HepG2 (cell line): Measurements from ENCODE around the gene PAM16. TPM values are rescaled to one million over a fixed set of nuclear protein-coding genes. Genes with fewer than 3 reads are reported as not detected.

Experiments used
- GABPA ChIP-seq, 2 experiments: IDR thresholded peaks; 2 replicates each; pipeline ENCODE4 v1.6.1; 2011 to 2016; ENCODE audit warnings: low read depth in 2 of 2, low read length in 1 of 2, missing biosample characterization in 1 of 2, missing genetic modification characterization in 1 of 2
- KLF9 ChIP-seq: IDR thresholded peaks from 2 replicates; pipeline ENCODE4 v1.6.1; 2016; ENCODE audit warnings: low read depth
- MAF1 ChIP-seq: sonication (generic); formaldehyde crosslinking; IDR thresholded peaks from 2 replicates; pipeline ENCODE4 v1.5.0; 2020; ENCODE audit warnings: missing genetic modification reagents, borderline replicate concordance
- PTBP1 ChIP-seq: fragments of 200-400 bp; formaldehyde crosslinking; IDR thresholded peaks from 2 replicates; pipeline ENCODE4 v1.6.1; 2018; ENCODE audit warnings: low read length, low read depth; ENCODE audit not compliant: poor library complexity, severe bottlenecking
- REPIN1 ChIP-seq: sonication (generic); formaldehyde crosslinking; IDR thresholded peaks from 2 replicates; pipeline ENCODE4 v1.8.0; 2022; ENCODE audit warnings: missing genetic modification reagents, low read depth, mild to moderate bottlenecking, borderline replicate concordance
- TMF1 ChIP-seq: sonication (generic); formaldehyde crosslinking; IDR thresholded peaks from 2 replicates; pipeline ENCODE4 v1.8.1; 2022; ENCODE audit warnings: low read depth, missing genetic modification reagents
- ZBTB1 ChIP-seq: sonication (generic); formaldehyde crosslinking; IDR thresholded peaks from 2 replicates; pipeline ENCODE4 v1.4.0; 2020; ENCODE audit warnings: missing genetic modification reagents, borderline replicate concordance
- ZFAT ChIP-seq: sonication (generic); formaldehyde crosslinking; conservative IDR thresholded peaks from 2 replicates; pipeline ENCODE4 v1.8.1; 2023; ENCODE audit warnings: missing genetic modification reagents, inconsistent platforms
- ZNF205 ChIP-seq: IDR thresholded peaks from 2 replicates; pipeline ENCODE4 v1.6.1; 2018; ENCODE audit warnings: missing biosample characterization, missing genetic modification reagents
- ZNF225 ChIP-seq: sonication (generic); formaldehyde crosslinking; IDR thresholded peaks from 2 replicates; pipeline ENCODE4 v1.4.0; 2020; ENCODE audit warnings: mild to moderate bottlenecking, missing genetic modification reagents
- ZNF253 ChIP-seq: sonication (generic); formaldehyde crosslinking; IDR thresholded peaks from 2 replicates; pipeline ENCODE4 v1.8.0; 2022; ENCODE audit warnings: mild to moderate bottlenecking, missing genetic modification reagents, borderline replicate concordance
- polyA plus RNA-seq, 8 experiments: library from polyadenylated mRNA; depleted of rRNA in 3 of 8; stranded (reverse) in 7 of 8; unstranded in 1 of 8; fragments of >200 nt; fragmentation: Illumina TruSeq in 4 of 8; extraction: Trizol in 4 of 8; gene quantifications; 2 replicates each; pipeline versions ENCODE4 v1.2.1 to v1.2.3, GENCODE V29; 2011 to 2016; ENCODE audit warnings: low read depth in 4 of 8, missing spikeins in 1 of 8, mixed read lengths in 1 of 8; ENCODE audit not compliant: insufficient read depth in 1 of 8
- total RNA-seq, 5 experiments: library from RNA; depleted of rRNA; stranded (reverse); fragments of >200 nt; fragmentation: Illumina TruSeq; extraction: Trizol; gene quantifications; 2 replicates each; pipeline ENCODE4 v1.2.3, GENCODE V29; 2016; ENCODE audit warnings: low read depth in 1 of 5
- TF ChIP-seq, protein P1 (sequence below): sonication (generic); formaldehyde crosslinking; IDR thresholded peaks from 2 replicates; pipeline ENCODE4 v1.5.1; 2020; ENCODE audit warnings: mild to moderate bottlenecking, missing genetic modification reagents, moderate library complexity
- TF ChIP-seq, protein P2 (sequence below): IDR thresholded peaks from 2 replicates; pipeline ENCODE4 v1.6.1; 2018; ENCODE audit warnings: missing genetic modification reagents
- TF ChIP-seq, protein P3 (sequence below): sonication (generic); formaldehyde crosslinking; conservative IDR thresholded peaks from 2 replicates; pipeline ENCODE4 v1.4.0; 2020; ENCODE audit warnings: missing genetic modification reagents
- TF ChIP-seq, protein P4 (sequence below): sonication (generic); formaldehyde crosslinking; IDR thresholded peaks from 2 replicates; pipeline ENCODE4 v1.4.0; 2020; ENCODE audit warnings: missing genetic modification reagents
- TF ChIP-seq, protein P5 (sequence below): sonication (generic); formaldehyde crosslinking; IDR thresholded peaks from 2 replicates; pipeline ENCODE4 v1.5.0; 2020; ENCODE audit warnings: missing genetic modification reagents, mild to moderate bottlenecking, borderline replicate concordance

The PAM16 gene
- total and polyA plus RNA-seq, 2 of the 13 experiments (the other 11 are each of a cell fraction or from before 2014, with no cell fraction given) = 51.5 to 51.8 TPM

DNA sequence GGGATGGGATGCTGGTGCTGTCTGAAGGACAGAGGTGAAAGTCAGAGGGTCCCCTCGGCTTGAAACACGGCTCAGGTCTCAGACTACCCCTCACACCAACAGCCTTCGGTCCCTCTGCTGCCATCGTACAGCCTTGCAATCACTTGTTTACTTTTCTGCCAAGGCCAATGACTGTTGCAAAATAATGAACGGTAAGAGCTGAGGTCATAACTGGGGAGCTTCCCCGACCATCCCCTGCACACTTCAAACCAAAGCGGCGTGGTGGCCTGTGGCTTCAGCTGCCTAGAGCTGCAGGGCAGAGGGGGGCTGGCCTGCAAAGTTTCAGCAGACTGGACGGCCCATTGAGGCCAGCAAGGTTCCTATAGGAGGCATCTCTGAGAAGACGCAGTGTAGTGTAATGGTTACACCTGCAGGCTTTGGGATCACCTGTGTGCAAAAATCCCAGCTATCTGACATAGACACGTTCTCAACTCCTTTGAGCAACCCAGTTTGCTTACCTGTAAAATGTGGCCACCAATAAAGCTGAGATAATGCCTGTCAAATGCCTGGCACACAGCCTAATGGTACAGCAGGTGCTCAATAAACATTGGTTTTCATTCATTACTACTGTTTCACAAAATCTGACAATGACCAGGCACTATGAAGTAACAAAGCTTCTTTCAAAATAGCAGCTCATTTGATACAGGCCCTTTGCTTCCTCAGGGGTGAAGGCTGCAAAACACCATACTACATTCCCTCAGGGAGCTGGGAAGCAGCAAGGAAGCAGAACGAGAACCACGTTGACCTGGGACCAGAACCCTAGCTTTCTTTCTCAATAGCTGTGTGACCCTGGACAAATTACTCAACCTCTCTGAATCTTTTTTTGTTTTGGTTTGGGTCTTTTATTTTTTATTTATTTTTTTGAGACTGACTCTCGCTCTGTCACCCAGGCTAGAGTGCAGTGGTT is 5.0 kb downstream of the PAM16 start (continued):
- TF ChIP-seq, protein P1, sequence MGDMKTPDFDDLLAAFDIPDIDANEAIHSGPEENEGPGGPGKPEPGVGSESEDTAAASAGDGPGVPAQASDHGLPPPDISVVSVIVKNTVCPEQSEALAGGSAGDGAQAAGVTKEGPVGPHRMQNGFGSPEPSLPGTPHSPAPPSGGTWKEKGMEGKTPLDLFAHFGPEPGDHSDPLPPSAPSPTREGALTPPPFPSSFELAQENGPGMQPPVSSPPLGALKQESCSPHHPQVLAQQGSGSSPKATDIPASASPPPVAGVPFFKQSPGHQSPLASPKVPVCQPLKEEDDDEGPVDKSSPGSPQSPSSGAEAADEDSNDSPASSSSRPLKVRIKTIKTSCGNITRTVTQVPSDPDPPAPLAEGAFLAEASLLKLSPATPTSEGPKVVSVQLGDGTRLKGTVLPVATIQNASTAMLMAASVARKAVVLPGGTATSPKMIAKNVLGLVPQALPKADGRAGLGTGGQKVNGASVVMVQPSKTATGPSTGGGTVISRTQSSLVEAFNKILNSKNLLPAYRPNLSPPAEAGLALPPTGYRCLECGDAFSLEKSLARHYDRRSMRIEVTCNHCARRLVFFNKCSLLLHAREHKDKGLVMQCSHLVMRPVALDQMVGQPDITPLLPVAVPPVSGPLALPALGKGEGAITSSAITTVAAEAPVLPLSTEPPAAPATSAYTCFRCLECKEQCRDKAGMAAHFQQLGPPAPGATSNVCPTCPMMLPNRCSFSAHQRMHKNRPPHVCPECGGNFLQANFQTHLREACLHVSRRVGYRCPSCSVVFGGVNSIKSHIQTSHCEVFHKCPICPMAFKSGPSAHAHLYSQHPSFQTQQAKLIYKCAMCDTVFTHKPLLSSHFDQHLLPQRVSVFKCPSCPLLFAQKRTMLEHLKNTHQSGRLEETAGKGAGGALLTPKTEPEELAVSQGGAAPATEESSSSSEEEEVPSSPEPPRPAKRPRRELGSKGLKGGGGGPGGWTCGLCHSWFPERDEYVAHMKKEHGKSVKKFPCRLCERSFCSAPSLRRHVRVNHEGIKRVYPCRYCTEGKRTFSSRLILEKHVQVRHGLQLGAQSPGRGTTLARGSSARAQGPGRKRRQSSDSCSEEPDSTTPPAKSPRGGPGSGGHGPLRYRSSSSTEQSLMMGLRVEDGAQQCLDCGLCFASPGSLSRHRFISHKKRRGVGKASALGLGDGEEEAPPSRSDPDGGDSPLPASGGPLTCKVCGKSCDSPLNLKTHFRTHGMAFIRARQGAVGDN (CRISPR knock-in tag) = peak; percentile 80
- TF ChIP-seq ZFAT (CRISPR knock-in tag) (no peak), TMF1 (CRISPR knock-in tag) (no peak), ZNF205 (peak; percentile 63; the same call in 1 of the 2 replicates), PTBP1 (no peak), ZNF253 (CRISPR knock-in tag) (no peak), GABPA (IDR thresholded peaks at IDR 0.05; ENCODE audit: low read depth, low read length) (no peak), GABPA (CRISPR knock-in tag; IDR thresholded peaks at IDR 0.05; ENCODE audit: low read depth) (no peak), ZNF225 (no peak; the same call in 1 of the 2 replicates), MAF1 (CRISPR knock-in tag) (no peak), ZBTB1 (CRISPR knock-in tag) (no peak), REPIN1 (peak; percentile 88), KLF9 (CRISPR knock-in tag) (0 out of 2 replicates have a peak, but pooled peaks have one; percentile 29)
- TF ChIP-seq, protein P2, sequence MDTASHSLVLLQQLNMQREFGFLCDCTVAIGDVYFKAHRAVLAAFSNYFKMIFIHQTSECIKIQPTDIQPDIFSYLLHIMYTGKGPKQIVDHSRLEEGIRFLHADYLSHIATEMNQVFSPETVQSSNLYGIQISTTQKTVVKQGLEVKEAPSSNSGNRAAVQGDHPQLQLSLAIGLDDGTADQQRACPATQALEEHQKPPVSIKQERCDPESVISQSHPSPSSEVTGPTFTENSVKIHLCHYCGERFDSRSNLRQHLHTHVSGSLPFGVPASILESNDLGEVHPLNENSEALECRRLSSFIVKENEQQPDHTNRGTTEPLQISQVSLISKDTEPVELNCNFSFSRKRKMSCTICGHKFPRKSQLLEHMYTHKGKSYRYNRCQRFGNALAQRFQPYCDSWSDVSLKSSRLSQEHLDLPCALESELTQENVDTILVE (CRISPR knock-in tag) = peak; percentile 68; the same call in 1 of the 2 replicates
- TF ChIP-seq, protein P3, sequence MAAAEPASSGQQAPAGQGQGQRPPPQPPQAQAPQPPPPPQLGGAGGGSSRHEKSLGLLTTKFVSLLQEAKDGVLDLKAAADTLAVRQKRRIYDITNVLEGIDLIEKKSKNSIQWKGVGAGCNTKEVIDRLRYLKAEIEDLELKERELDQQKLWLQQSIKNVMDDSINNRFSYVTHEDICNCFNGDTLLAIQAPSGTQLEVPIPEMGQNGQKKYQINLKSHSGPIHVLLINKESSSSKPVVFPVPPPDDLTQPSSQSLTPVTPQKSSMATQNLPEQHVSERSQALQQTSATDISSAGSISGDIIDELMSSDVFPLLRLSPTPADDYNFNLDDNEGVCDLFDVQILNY (CRISPR knock-in tag) = no peak
- TF ChIP-seq, protein P4, sequence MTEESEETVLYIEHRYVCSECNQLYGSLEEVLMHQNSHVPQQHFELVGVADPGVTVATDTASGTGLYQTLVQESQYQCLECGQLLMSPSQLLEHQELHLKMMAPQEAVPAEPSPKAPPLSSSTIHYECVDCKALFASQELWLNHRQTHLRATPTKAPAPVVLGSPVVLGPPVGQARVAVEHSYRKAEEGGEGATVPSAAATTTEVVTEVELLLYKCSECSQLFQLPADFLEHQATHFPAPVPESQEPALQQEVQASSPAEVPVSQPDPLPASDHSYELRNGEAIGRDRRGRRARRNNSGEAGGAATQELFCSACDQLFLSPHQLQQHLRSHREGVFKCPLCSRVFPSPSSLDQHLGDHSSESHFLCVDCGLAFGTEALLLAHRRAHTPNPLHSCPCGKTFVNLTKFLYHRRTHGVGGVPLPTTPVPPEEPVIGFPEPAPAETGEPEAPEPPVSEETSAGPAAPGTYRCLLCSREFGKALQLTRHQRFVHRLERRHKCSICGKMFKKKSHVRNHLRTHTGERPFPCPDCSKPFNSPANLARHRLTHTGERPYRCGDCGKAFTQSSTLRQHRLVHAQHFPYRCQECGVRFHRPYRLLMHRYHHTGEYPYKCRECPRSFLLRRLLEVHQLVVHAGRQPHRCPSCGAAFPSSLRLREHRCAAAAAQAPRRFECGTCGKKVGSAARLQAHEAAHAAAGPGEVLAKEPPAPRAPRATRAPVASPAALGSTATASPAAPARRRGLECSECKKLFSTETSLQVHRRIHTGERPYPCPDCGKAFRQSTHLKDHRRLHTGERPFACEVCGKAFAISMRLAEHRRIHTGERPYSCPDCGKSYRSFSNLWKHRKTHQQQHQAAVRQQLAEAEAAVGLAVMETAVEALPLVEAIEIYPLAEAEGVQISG (CRISPR knock-in tag) = peak; percentile 51
- TF ChIP-seq, protein P5, sequence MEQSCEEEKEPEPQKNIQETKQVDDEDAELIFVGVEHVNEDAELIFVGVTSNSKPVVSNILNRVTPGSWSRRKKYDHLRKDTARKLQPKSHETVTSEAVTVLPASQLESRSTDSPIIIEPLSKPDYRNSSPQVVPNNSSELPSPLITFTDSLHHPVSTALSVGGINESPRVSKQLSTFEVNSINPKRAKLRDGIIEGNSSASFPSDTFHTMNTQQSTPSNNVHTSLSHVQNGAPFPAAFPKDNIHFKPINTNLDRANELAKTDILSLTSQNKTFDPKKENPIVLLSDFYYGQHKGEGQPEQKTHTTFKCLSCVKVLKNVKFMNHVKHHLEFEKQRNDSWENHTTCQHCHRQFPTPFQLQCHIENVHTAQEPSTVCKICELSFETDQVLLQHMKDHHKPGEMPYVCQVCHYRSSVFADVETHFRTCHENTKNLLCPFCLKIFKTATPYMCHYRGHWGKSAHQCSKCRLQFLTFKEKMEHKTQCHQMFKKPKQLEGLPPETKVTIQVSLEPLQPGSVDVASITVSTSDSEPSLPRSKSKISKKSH = no peak
